HCT116 (cell line): Measurements from ENCODE around the gene LIPG. TPM values are rescaled to one million over a fixed set of nuclear protein-coding genes. Genes with fewer than 3 reads are reported as not detected.
A peak's percentile ranks its signal among the peaks of the same experiment; 100 is the strongest.

ENCODE experiments used
- ATAC-seq: fragments of 200-7000 bp; cut with Tn5 transposase; 2 replicates; pipeline ENCODE4 v1.9.1; 2020; ENCODE audit warnings: mild to moderate bottlenecking, moderate library complexity
- BruUV-seq: library from RNA; stranded (reverse); fragments of 400-500 nt; replicated peaks from 2 replicates; lab custom pipeline; 2021; lab: Mats Ljungman, UMichigan
- CTCF ChIA-PET: fragments of 300-600 bp; sonication (Branson Sonifier 250); formaldehyde crosslinking; loops from one replicate; lab custom pipeline; 2021; ENCODE audit warnings: antibody characterized with exemption; lab: Charles Lee
- POLR2A ChIA-PET: fragments of 300-600, 350-600 bp; sonication (Branson Sonifier 250); formaldehyde crosslinking; loops from one replicate; lab custom pipeline; 2021; ENCODE audit warnings: antibody characterized with exemption; lab: Charles Lee
- RAD21 ChIA-PET, 2 experiments: fragments of 300-600 bp; sonication (Branson Sonifier 250); formaldehyde crosslinking; loops; one replicate each; lab custom pipeline; 2023; ENCODE audit warnings: low total read pairs in 2 of 2; ENCODE audit not compliant: uncharacterized antibody in 2 of 2, unreplicated experiment in 2 of 2, low non-redundant PET in 1 of 2; lab: Charles Lee
- DNase-seq: peaks from one replicate; pipeline ENCODE4 v3.0.0-alpha.2; 2010; ENCODE audit warnings: low read depth, low spot score
- H2AFZ ChIP-seq: fragments of 200-600 bp; shearing (Covaris generic), sonication (generic); 2 replicates; pipeline ENCODE4 v1.6.1; 2017; ENCODE audit warnings: low read depth, mixed run types, mixed read lengths, antibody characterized with exemption, low read length; ENCODE audit not compliant: poor library complexity, severe bottlenecking
- H3K27ac ChIP-seq: 2 replicates; pipeline ENCODE4 v1.5.1; 2012; ENCODE audit warnings: low read depth, low read length
- H3K27me3 ChIP-seq: fragments of 200-600 bp; sonication (generic); 2 replicates; pipeline ENCODE4 v1.6.1; 2016; ENCODE audit warnings: mixed run types, low read length, mixed read lengths; ENCODE audit not compliant: insufficient read depth
- H3K36me3 ChIP-seq, 2 experiments: fragments of 200-500 bp in 1 of 2; fragments of 200-600 bp in 1 of 2; sonication (Bioruptor generic) in 1 of 2; sonication (generic) in 1 of 2; 2 replicates each; pipeline versions ENCODE4 v1.5.1 to v1.6.1; 2014 to 2016; ENCODE audit warnings: low read length in 2 of 2, inconsistent platforms in 1 of 2, mixed read lengths in 1 of 2, mixed run types in 1 of 2; ENCODE audit not compliant: insufficient read depth in 2 of 2, control insufficient read depth in 1 of 2
- H3K4me1 ChIP-seq, 2 experiments: fragments of 200-600 bp in 1 of 2; sonication (generic) in 1 of 2; 2 replicates each; pipeline versions ENCODE4 v1.5.1 to v1.6.1; 2012 to 2017; ENCODE audit warnings: low read length in 2 of 2, inconsistent platforms in 1 of 2, mild to moderate bottlenecking in 1 of 2, mixed read lengths in 1 of 2, mixed run types in 1 of 2, moderate library complexity in 1 of 2; ENCODE audit not compliant: insufficient read depth in 2 of 2, control insufficient read depth in 1 of 2
- H3K4me2 ChIP-seq: fragments of 200-600 bp; sonication (generic); 2 replicates; pipeline ENCODE4 v1.6.1; 2017; ENCODE audit warnings: mixed run types, low read length, mixed read lengths
- H3K4me3 ChIP-seq, 2 experiments: fragments of 200-600 bp in 1 of 2; sonication (generic) in 1 of 2; replicated peaks in 1 of 2; 2 replicates each; pipeline ENCODE4 v1.5.1; 2011 to 2016; ENCODE audit warnings: low read length in 2 of 2, control low read depth in 1 of 2, low read depth in 1 of 2, mild to moderate bottlenecking in 1 of 2, mixed read lengths in 1 of 2, mixed run types in 1 of 2
- H3K79me2 ChIP-seq: fragments of 200-600 bp; sonication (generic); 2 replicates; pipeline ENCODE4 v1.6.1; 2017; ENCODE audit warnings: mild to moderate bottlenecking, mixed run types, low read length, moderate library complexity, mixed read lengths; ENCODE audit not compliant: insufficient read depth
- H3K9ac ChIP-seq: fragments of 200-600 bp; sonication (generic); 2 replicates; pipeline ENCODE4 v1.6.1; 2016; ENCODE audit warnings: low read length, mixed read lengths
- H3K9me2 ChIP-seq: fragments of 200-600 bp; sonication (generic), shearing (Covaris generic); 2 replicates; pipeline ENCODE4 v1.6.1; 2017; ENCODE audit warnings: mixed run types, mild to moderate bottlenecking, moderate library complexity; ENCODE audit not compliant: insufficient read depth
- H3K9me3 ChIP-seq, 2 experiments: fragments of 200-500 bp in 1 of 2; fragments of 200-600 bp in 1 of 2; sonication (Bioruptor generic) in 1 of 2; sonication (generic) in 1 of 2; 2 replicates each; pipeline ENCODE4 v1.6.1; 2014 to 2017; ENCODE audit warnings: low read length in 2 of 2, mixed read lengths in 2 of 2, inconsistent platforms in 1 of 2, low read depth in 1 of 2, mild to moderate bottlenecking in 1 of 2, mixed run types in 1 of 2, moderate library complexity in 1 of 2; ENCODE audit not compliant: control insufficient read depth in 1 of 2, insufficient read depth in 1 of 2
- H4K20me1 ChIP-seq: fragments of 200-600 bp; sonication (generic), shearing (Covaris generic); 2 replicates; pipeline ENCODE4 v1.6.1; 2017; ENCODE audit warnings: mixed run types, mild to moderate bottlenecking, moderate library complexity; ENCODE audit not compliant: insufficient read depth
- ATF3 ChIP-seq: IDR thresholded peaks from 2 replicates; pipeline ENCODE4 v1.6.1; 2012
- CEBPB ChIP-seq: IDR thresholded peaks from 2 replicates; pipeline ENCODE4 v1.6.1; 2012; ENCODE audit warnings: low read depth
- CTCF ChIP-seq, 3 experiments: fragments of 200-600 bp in 1 of 3; sonication (generic) in 1 of 3; IDR thresholded peaks in 2 of 3; conservative IDR thresholded peaks in 1 of 3; 2 replicates each; pipeline ENCODE4 v1.5.1; 2012 to 2017; ENCODE audit warnings: low read depth in 2 of 3, low read length in 2 of 3, antibody characterized with exemption in 1 of 3, borderline replicate concordance in 1 of 3, control low read depth in 1 of 3, mild to moderate bottlenecking in 1 of 3, mixed read lengths in 1 of 3, mixed run types in 1 of 3, moderate library complexity in 1 of 3; ENCODE audit not compliant: insufficient read depth in 1 of 3
- EGR1 ChIP-seq: IDR thresholded peaks from 2 replicates; pipeline ENCODE4 v1.6.1; 2012; ENCODE audit warnings: low read depth
- EZH2 ChIP-seq: fragments of 200-600 bp; sonication (generic); IDR thresholded peaks from 2 replicates; pipeline ENCODE4 v1.6.1; 2017; ENCODE audit warnings: antibody characterized with exemption, mixed run types
- EZH2phosphoT487 ChIP-seq: fragments of 200-600 bp; IDR thresholded peaks from 2 replicates; pipeline ENCODE4 v1.6.1; 2018; ENCODE audit warnings: antibody characterized with exemption, borderline replicate concordance
- MAX ChIP-seq: IDR thresholded peaks from 2 replicates; pipeline ENCODE4 v1.6.1; 2012
- POLR2A ChIP-seq: IDR thresholded peaks from 2 replicates; pipeline ENCODE4 v1.7.0; 2011; ENCODE audit warnings: borderline replicate concordance; ENCODE audit not compliant: insufficient read depth, insufficient read length; ENCODE audit errors: extremely low read depth
- POLR2AphosphoS5 ChIP-seq: IDR thresholded peaks from 2 replicates; pipeline ENCODE4 v1.6.1; 2011; ENCODE audit warnings: mild to moderate bottlenecking, low read depth, low read length, moderate library complexity
- REST ChIP-seq: IDR thresholded peaks from 2 replicates; pipeline ENCODE4 v1.6.1; 2012; ENCODE audit warnings: low read depth
- SP1 ChIP-seq: IDR thresholded peaks from 2 replicates; pipeline ENCODE4 v1.6.1; 2012; ENCODE audit warnings: low read depth
- SRF ChIP-seq: IDR thresholded peaks from 2 replicates; pipeline ENCODE4 v1.6.1; 2012; ENCODE audit warnings: low read depth
- TCF7L2 ChIP-seq: IDR thresholded peaks from 2 replicates; pipeline ENCODE4 v1.7.0; 2011; ENCODE audit warnings: borderline replicate concordance, inconsistent platforms; ENCODE audit not compliant: insufficient read depth, insufficient read length; ENCODE audit errors: extremely low read depth
- ZBTB33 ChIP-seq: IDR thresholded peaks from 2 replicates; pipeline ENCODE4 v1.6.1; 2011; ENCODE audit warnings: mild to moderate bottlenecking, low read length, moderate library complexity; ENCODE audit not compliant: insufficient replicate concordance; ENCODE audit errors: extremely low read depth
- ZFX ChIP-seq: fragments of 450-650 bp; IDR thresholded peaks from 2 replicates; pipeline ENCODE4 v1.6.1; 2017
- ZNF274 ChIP-seq: fragments of 200-500 bp; sonication (Bioruptor generic); IDR thresholded peaks from 2 replicates; pipeline ENCODE4 v1.6.1; 2014; ENCODE audit warnings: mild to moderate bottlenecking, low read depth, low read length, inconsistent platforms
- intact Hi-C: fragments of 100-400 bp; cut with micrococcal nuclease; formaldehyde crosslinking; loops from 2 replicates; pipeline ENCODE4 v1.10.0; 2022
- total RNA-seq: library from RNA; stranded (reverse); gene quantifications from one replicate; pipeline ENCODE4 v1.2.1, GENCODE V29; 2021; ENCODE audit not compliant: unreplicated experiment

The LIPG gene
- total RNA-seq, 1 experiment from 2014 or later: 2.6 TPM

- TF ChIP-seq ZBTB33 (no peak), ZNF274 (no peak)
These were observed 1.3 kb downstream of the LIPG start (continued) for GRCh38 chr18:49563130-49563540.

- no peaks in the 10 kb centered on the region for H3K36me3 ChIP-seq
- 0 out of 2 replicates have a peak overlapping the region, but pooled peaks have one; percentile 21 for H3K27ac ChIP-seq
- H2AFZ ChIP-seq: peak overlapping the region; percentile 28
- H3K4me1 ChIP-seq: peaks cover 21 to 38% of the 10 kb centered on the region in 2 experiments
- H3K9me3 ChIP-seq: no peaks in the 10 kb centered on the region
- H3K27me3 ChIP-seq: peaks cover 4% of the 10 kb centered on the region; the same call in 1 of the 2 replicates
- no peak overlapping the region for H3K9ac ChIP-seq
- BruUV-seq: no TSS peak
- peak overlapping the region; percentile 79 for H3K4me2 ChIP-seq
- ChIA-PET POLR2A (no interaction called here), RAD21 (no interaction called here), CTCF (no interaction called here)
- DNase-seq: no peak
- no peaks in the 10 kb centered on the region for H3K79me2 ChIP-seq
- ATAC-seq: no peak
- H3K9me2 ChIP-seq: no peaks in the 10 kb centered on the region
- intact Hi-C loops: no loop called here
- H4K20me1 ChIP-seq: no peaks in the 10 kb centered on the region
- H3K4me3 ChIP-seq: peak overlapping the region in 1 of 2 experiments; percentile 40; a peak in 1 of 4 replicates
- no peak for TF ChIP-seq ATF3
- TF ChIP-seq TCF7L2: no peak
- TF ChIP-seq EZH2phosphoT487: no peak
- no peak for TF ChIP-seq POLR2AphosphoS5
- no peak for TF ChIP-seq CEBPB
- no peak for TF ChIP-seq ZFX
- TF ChIP-seq POLR2A: no peak
- TF ChIP-seq SRF: no peak
- no peak for TF ChIP-seq REST
- no peak for TF ChIP-seq EGR1
- TF ChIP-seq MAX: no peak
- TF ChIP-seq EZH2: no peak
- TF ChIP-seq CTCF (IDR thresholded peaks at IDR 0.05 in 2 of 3, conservative IDR thresholded peaks at IDR 0.05 in 1 of 3; ENCODE audit: borderline replicate concordance in 1 of 3, insufficient read depth in 1 of 3, low read depth in 2 of 3, low read length in 2 of 3): no peak
- no peak for TF ChIP-seq SP1
- no peak for TF ChIP-seq ZNF274
These were observed 2.1 kb downstream of the LIPG start for GRCh38 chr18:49563701-49564517.
